HG03469 (cell line): Measurements from ENCODE around the gene TNFRSF1B.

Experiments used
- ATAC-seq: cut with Tn5 transposase; IDR thresholded peaks from one replicate; pipeline ENCODE4 v1.9.1; 2021; ENCODE audit warnings: mild to moderate bottlenecking, moderate library complexity, moderate number of reproducible peaks; ENCODE audit not compliant: unreplicated experiment

TNFRSF1B gene

GRCh38 chr1:12157366-12158231, 9.2 kb upstream of the TNFRSF1B start:
- no peak for ATAC-seq

GRCh38 chr1:12158357-12159092, 8.3 kb upstream of the TNFRSF1B start:
- ATAC-seq, result no peak

- no peak for ATAC-seq
Measured at GRCh38 chr1:12159816-12160215, 7.0 kb upstream of the TNFRSF1B start.

GRCh38 chr1:12161324-12161661, 5.5 kb upstream of the TNFRSF1B start:
- no peak for ATAC-seq

GRCh38 chr1:12161662-12162458, 4.9 kb upstream of the TNFRSF1B start:
- ATAC-seq, result peak; percentile 52

- no peak for ATAC-seq
Measured at GRCh38 chr1:12162459-12163137, 4.2 kb upstream of the TNFRSF1B start.

- no peak for ATAC-seq
Measured at GRCh38 chr1:12163210-12163609, 3.6 kb upstream of the TNFRSF1B start.

GRCh38 chr1:12164210-12164609, 2.6 kb upstream of the TNFRSF1B start:
- no peak for ATAC-seq

GRCh38 chr1:12165342-12165741, 1.4 kb upstream of the TNFRSF1B start:
- ATAC-seq, result no peak

GRCh38 chr1:12167493-12168429, 970 bp downstream of the TNFRSF1B start:
- no peak for ATAC-seq

- no peak for ATAC-seq
Measured at GRCh38 chr1:12168451-12169160, 1.8 kb downstream of the TNFRSF1B start.

GRCh38 chr1:12169442-12170135, 2.8 kb downstream of the TNFRSF1B start:
- ATAC-seq, result no peak

GRCh38 chr1:12170263-12170671, 3.5 kb downstream of the TNFRSF1B start:
- no peak for ATAC-seq

GRCh38 chr1:12171206-12172041, 4.6 kb downstream of the TNFRSF1B start:
- ATAC-seq, result no peak

GRCh38 chr1:12172042-12172851, 5.5 kb downstream of the TNFRSF1B start:
- ATAC-seq, result no peak

GRCh38 chr1:12173041-12173509, 6.3 kb downstream of the TNFRSF1B start:
- no peak for ATAC-seq
